Measurements from ENCODE around the gene MFSD12.
"Not testable (repeated sequence)": the region's sequence is repeated elsewhere in the genome, so short reads cannot be mapped to it uniquely, and the experiment has no call there.

The MFSD12 gene

GRCh38 chr19:3532154-3532786 is 25.1 kb downstream of the MFSD12 start:
- no peak overlapping the region for H3K4me3 ChIP-seq (ENCODE audit: severe bottlenecking)
- H3K4me1 ChIP-seq (ENCODE audit: insufficient read depth, poor library complexity, severe bottlenecking) = no peaks in the 10 kb centered on the region
- H3K27ac ChIP-seq (ENCODE audit: poor library complexity, severe bottlenecking) = no peak overlapping the region
- H3K27me3 ChIP-seq (ENCODE audit: insufficient read depth, poor library complexity, severe bottlenecking) = no peaks in the 10 kb centered on the region
- H3K36me3 ChIP-seq (ENCODE audit: low read depth) = peaks cover 33% of the 10 kb centered on the region
- DNase-seq (ENCODE audit: low spot score) (no peak), ATAC-seq (ENCODE audit: low read depth) (no peak)
- no peaks in the 10 kb centered on the region for H3K9me3 ChIP-seq (ENCODE audit: severe bottlenecking)
- TF ChIP-seq CTCF (IDR thresholded peaks at IDR 0.05; ENCODE audit: poor library complexity, severe bottlenecking) = no peak

GRCh38 chr19:3531716-3532115 is 25.7 kb downstream of the MFSD12 start:
- Histone ChIP-seq H3K4me1 (ENCODE audit: insufficient read depth, poor library complexity, severe bottlenecking) (no peaks in the 10 kb centered on the region), H3K9me3 (ENCODE audit: severe bottlenecking) (no peaks in the 10 kb centered on the region)

GRCh38 chr19:3530389-3530788 is 27.0 kb downstream of the MFSD12 start:
- H3K27ac ChIP-seq (ENCODE audit: poor library complexity, severe bottlenecking) = no peak overlapping the region
- peaks cover 44% of the 10 kb centered on the region for H3K36me3 ChIP-seq (ENCODE audit: low read depth)
- ATAC-seq (ENCODE audit: low read depth) = no peak
- no peak for TF ChIP-seq CTCF (IDR thresholded peaks at IDR 0.05; ENCODE audit: poor library complexity, severe bottlenecking)
- no peak for DNase-seq (ENCODE audit: low spot score)
- no peak overlapping the region for H3K4me3 ChIP-seq (ENCODE audit: severe bottlenecking)
- no peaks in the 10 kb centered on the region for H3K27me3 ChIP-seq (ENCODE audit: insufficient read depth, poor library complexity, severe bottlenecking)
- no peaks in the 10 kb centered on the region for H3K9me3 ChIP-seq (ENCODE audit: severe bottlenecking)
- H3K4me1 ChIP-seq (ENCODE audit: insufficient read depth, poor library complexity, severe bottlenecking) = no peaks in the 10 kb centered on the region

More at GRCh38 chr19:3531716-3532115, 25.7 kb downstream of the MFSD12 start:
- no peak overlapping the region for H3K27ac ChIP-seq (ENCODE audit: poor library complexity, severe bottlenecking)
- no peak for TF ChIP-seq CTCF (IDR thresholded peaks at IDR 0.05; ENCODE audit: poor library complexity, severe bottlenecking)
- peaks cover 39% of the 10 kb centered on the region for H3K36me3 ChIP-seq (ENCODE audit: low read depth)
- no peaks in the 10 kb centered on the region for H3K27me3 ChIP-seq (ENCODE audit: insufficient read depth, poor library complexity, severe bottlenecking)
- no peak overlapping the region for H3K4me3 ChIP-seq (ENCODE audit: severe bottlenecking)
- ATAC-seq (ENCODE audit: low read depth) (no peak), DNase-seq (ENCODE audit: low spot score) (no peak)

- H3K36me3 ChIP-seq (ENCODE audit: low read depth) = peaks cover 46% of the 10 kb centered on the region
- H3K4me3 ChIP-seq (ENCODE audit: severe bottlenecking); H3K9me3 ChIP-seq (ENCODE audit: severe bottlenecking); ATAC-seq (ENCODE audit: low read depth); H3K27me3 ChIP-seq (ENCODE audit: insufficient read depth, poor library complexity, severe bottlenecking); DNase-seq (ENCODE audit: low spot score); H3K4me1 ChIP-seq (ENCODE audit: insufficient read depth, poor library complexity, severe bottlenecking); H3K27ac ChIP-seq (ENCODE audit: poor library complexity, severe bottlenecking): not testable (repeated sequence)
Observed at GRCh38 chr19:3529299-3529698, 28.1 kb downstream of the MFSD12 start.

GRCh38 chr19:3528539-3529211 is 28.7 kb downstream of the MFSD12 start:
- H3K9me3 ChIP-seq (ENCODE audit: severe bottlenecking) = no peaks in the 10 kb centered on the region
- no peak overlapping the region for H3K4me3 ChIP-seq (ENCODE audit: severe bottlenecking)
- H3K36me3 ChIP-seq (ENCODE audit: low read depth) = peaks cover 49% of the 10 kb centered on the region
- no peak for ATAC-seq (ENCODE audit: low read depth)
- DNase-seq (ENCODE audit: low spot score) = no peak
- no peaks in the 10 kb centered on the region for H3K27me3 ChIP-seq (ENCODE audit: insufficient read depth, poor library complexity, severe bottlenecking)
- no peaks in the 10 kb centered on the region for H3K4me1 ChIP-seq (ENCODE audit: insufficient read depth, poor library complexity, severe bottlenecking)
- no peak overlapping the region for H3K27ac ChIP-seq (ENCODE audit: poor library complexity, severe bottlenecking)
- no peak for TF ChIP-seq CTCF (IDR thresholded peaks at IDR 0.05; ENCODE audit: poor library complexity, severe bottlenecking)
